Measurements from ENCODE around the gene CLIC3.

CLIC3 gene

DNA sequence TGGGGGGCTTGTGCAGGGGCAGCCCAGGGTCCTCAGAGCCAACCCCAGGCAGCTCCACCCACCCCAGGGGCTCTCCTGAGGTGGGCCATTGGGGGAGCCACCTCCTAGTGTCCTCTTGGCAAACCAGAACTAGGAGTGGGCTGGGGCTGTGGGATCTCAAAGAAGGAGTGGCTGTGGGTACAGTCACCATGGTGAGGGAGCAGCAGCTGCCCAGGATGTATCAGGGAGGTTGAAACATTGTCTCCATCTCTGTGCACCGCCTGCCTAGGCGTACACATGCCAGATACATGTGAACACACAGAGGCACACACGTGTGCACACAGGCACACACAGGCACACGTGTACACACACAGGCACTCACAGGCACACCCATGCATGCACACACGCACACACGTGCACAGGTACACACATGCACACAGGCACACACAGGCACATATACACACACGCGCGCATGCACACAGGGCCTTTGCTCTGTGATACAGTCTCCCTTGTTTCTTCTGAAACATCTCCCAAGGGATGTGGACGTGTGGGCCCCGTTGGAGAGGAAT, 33.6 kb downstream of the CLIC3 start:
- TF ChIP-seq, protein P1, sequence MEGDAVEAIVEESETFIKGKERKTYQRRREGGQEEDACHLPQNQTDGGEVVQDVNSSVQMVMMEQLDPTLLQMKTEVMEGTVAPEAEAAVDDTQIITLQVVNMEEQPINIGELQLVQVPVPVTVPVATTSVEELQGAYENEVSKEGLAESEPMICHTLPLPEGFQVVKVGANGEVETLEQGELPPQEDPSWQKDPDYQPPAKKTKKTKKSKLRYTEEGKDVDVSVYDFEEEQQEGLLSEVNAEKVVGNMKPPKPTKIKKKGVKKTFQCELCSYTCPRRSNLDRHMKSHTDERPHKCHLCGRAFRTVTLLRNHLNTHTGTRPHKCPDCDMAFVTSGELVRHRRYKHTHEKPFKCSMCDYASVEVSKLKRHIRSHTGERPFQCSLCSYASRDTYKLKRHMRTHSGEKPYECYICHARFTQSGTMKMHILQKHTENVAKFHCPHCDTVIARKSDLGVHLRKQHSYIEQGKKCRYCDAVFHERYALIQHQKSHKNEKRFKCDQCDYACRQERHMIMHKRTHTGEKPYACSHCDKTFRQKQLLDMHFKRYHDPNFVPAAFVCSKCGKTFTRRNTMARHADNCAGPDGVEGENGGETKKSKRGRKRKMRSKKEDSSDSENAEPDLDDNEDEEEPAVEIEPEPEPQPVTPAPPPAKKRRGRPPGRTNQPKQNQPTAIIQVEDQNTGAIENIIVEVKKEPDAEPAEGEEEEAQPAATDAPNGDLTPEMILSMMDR (IDR thresholded peaks at IDR 0.05; ENCODE audit: control insufficient read depth, insufficient read depth, low read depth, low read length, missing control alignments) = no peak
- H3K4me3 ChIP-seq (ENCODE audit: control insufficient read depth, low read depth, low read length) = no peak overlapping the region

GRCh38 chr9:136962163-136962562, 34.2 kb downstream of the CLIC3 start:
- TF ChIP-seq, protein P1 (IDR thresholded peaks at IDR 0.05; ENCODE audit: control insufficient read depth, insufficient read depth, low read depth, low read length, missing control alignments) = no peak
- no peak for DNase-seq (ENCODE audit: low read depth)
- no peak overlapping the region for H3K4me3 ChIP-seq (ENCODE audit: control insufficient read depth, low read depth, low read length)

More for the DNA sequence above, 33.6 kb downstream of the CLIC3 start:
- DNase-seq (ENCODE audit: low read depth) = no peak

DNA sequence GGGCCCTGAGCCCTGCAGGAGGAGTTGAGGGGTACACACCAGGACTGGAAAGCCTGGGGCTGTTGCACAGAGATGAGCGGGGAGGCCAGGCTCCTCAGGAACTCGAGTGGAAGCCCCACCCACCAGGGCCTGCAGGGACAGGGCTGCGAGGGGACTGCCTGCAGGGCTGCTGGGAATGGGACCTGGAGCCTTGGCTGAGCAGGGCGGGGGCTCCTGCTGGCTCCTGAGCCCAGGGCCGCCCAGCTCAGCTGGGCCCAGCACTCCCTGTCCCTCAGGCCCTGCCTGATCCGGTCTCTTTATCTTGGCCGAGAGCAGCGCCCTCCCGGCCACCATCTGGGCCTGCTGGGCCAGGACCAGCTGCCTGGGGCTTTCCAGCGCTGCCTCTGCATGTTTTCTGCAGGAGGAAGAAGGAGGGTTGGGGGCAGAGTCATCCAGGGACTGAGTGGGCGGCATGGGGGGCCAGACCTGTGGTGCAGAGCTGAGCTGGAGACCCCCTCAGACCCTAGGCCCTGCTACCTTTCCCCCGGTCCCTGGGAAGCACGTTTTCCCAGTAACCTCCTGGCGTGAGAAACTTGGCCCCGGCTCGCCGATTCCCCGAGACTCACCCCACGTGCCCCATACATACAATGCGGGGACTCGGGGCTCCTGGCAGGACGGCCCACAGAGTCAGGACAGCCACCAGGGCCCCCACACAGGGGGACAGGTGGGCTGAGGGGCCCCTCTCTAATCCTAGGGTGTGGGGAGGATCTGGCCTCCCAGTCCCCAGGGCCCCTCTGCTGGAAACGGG, 34.9 kb downstream of the CLIC3 start:
- no peak overlapping the region for H3K4me3 ChIP-seq (ENCODE audit: control insufficient read depth, low read depth, low read length)
- no peak for DNase-seq (ENCODE audit: low read depth)
- TF ChIP-seq, protein P1 (IDR thresholded peaks at IDR 0.05; ENCODE audit: control insufficient read depth, insufficient read depth, low read depth, low read length, missing control alignments) = no peak

- no peak for DNase-seq (ENCODE audit: low read depth)
- TF ChIP-seq, protein P1 (IDR thresholded peaks at IDR 0.05; ENCODE audit: control insufficient read depth, insufficient read depth, low read depth, low read length, missing control alignments) = no peak
These were observed 35.5 kb downstream of the CLIC3 start for GRCh38 chr9:136960938-136961275.

GRCh38 chr9:136960212-136960937, 36.0 kb downstream of the CLIC3 start:
- TF ChIP-seq, protein P1 (IDR thresholded peaks at IDR 0.05; ENCODE audit: control insufficient read depth, insufficient read depth, low read depth, low read length, missing control alignments) = no peak
- H3K4me3 ChIP-seq (ENCODE audit: control insufficient read depth, low read depth, low read length) = no peak overlapping the region
- DNase-seq (ENCODE audit: low read depth) = no peak

More at GRCh38 chr9:136960938-136961275, 35.5 kb downstream of the CLIC3 start:
- H3K4me3 ChIP-seq (ENCODE audit: control insufficient read depth, low read depth, low read length) = no peak overlapping the region

DNA sequence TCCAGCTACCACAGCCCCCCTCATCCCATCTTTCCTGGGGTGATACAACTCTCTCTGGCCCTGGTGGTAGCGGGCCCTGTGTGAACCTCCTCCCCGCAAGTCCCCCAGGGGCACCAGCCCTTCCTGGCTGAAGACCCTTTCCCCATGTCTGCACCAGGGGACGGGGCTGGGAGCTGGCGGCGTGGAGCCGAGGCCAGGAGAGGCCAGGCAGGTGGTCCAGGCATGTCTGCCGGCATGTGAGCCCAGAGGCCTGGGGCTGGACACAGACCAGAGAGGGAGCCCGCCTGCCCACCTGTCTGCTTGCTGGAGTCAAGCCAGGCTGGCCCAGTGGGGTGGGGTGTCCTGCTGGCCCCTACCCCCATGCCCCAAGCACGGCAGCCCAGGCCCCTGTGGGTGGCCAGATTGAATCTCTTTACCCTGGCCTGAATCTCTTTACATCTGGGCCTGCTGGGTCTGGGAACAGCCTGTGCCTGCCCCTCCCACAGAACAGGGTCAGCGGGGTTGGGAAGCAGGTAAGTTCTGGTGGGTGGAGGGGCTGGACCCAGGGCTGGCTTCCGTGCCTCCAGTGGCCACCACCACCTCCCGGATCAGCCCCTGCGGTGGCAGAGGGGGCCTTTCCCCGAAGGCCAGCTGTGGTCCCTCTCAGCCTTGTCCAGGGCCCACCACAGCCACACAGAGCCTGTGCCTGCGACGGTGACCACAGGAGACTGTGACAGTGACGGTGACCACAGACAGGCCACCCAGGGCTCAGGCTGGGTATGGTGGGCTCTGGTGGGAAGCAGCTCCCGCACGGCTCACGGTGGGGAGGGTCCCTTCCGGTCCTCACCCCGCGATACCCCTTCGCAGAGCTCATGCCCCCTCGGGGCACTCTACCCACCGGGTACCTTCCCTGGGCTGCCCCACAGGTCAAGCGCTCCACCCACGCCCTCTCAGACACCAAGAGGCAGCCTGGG, 37.2 kb downstream of the CLIC3 start:
- no peak for DNase-seq (ENCODE audit: low read depth)
- H3K4me3 ChIP-seq (ENCODE audit: control insufficient read depth, low read depth, low read length) = no peak overlapping the region
- TF ChIP-seq, protein P1 (IDR thresholded peaks at IDR 0.05; ENCODE audit: control insufficient read depth, insufficient read depth, low read depth, low read length, missing control alignments) = no peak

All from AG09309 (cell line).